GM18508 (cell line): ENCODE measurements around the gene DBH.

Experiments used
- ATAC-seq: cut with Tn5 transposase; IDR thresholded peaks from one replicate; pipeline ENCODE4 v1.9.1; 2021; ENCODE audit warnings: moderate number of reproducible peaks; ENCODE audit not compliant: insufficient read depth, unreplicated experiment

DBH gene

DNA sequence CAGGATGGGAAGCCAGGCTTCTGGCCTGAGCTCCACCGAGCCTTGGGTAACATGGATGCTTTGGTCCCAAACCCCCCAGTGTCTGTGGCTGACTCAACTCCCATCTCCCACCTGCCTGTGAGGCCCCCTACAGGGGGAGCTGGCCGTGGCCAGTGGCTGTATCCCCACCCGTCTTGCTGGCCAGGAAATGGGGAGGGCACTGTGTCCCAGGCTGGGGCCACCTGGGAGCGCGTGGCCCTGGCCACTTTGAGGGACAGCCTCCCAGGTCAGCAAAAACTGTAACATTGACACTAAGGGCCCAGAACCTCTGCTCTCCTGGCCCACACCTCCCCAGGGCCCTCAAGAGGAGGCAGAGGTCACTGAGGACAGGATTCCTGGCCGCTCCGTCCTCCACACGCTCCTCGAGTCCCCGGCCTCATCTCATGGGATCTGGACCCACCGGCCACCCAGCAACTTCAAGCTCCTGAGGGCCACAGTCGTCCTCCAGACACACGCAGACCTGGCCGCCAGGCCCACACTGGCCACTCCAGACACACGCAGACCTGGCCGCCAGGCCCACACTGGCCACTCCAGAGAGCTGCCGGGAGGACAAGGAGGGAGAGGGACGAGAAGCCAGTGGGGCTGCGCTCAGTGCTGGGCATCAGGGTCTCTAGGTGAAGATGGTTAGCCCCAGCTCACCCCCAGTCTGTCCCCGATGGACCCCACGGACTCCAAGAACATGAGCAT lies 44.2 kb downstream of the DBH start:
- ATAC-seq, result no peak

DNA sequence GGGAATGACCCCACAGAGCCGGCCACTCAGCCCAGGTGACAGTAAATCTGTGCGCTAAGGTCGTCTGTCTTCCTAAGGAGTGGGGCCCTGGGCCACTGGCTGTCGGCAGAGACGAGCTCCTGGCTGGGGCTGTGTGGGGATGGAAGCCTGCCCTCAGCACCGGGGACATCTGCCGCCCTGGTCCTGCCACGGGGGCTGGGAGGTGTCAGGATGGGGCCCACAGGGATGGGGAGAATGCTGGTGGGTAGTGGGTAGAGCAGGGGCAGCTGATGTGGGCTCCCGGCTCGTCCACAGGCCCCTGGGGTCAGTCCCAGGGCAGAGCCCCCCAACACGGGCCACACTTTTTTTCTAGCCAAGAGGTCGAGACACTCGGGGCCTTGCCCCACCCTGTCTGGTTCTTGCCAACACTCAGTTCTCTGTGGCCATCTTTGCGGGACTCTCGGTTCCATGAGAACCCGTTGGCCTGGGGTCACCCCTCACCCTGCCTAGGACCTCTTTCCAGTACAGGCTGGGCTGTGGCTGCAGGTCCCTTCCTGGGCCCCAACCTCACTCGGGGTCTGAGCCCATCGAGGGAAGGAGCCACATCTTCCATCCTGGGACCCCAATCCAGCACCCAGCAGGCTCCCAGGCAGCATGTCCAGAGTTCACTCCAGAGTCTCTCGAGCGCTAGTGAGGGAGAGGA lies 45.0 kb downstream of the DBH start:
- ATAC-seq, result no peak

DNA sequence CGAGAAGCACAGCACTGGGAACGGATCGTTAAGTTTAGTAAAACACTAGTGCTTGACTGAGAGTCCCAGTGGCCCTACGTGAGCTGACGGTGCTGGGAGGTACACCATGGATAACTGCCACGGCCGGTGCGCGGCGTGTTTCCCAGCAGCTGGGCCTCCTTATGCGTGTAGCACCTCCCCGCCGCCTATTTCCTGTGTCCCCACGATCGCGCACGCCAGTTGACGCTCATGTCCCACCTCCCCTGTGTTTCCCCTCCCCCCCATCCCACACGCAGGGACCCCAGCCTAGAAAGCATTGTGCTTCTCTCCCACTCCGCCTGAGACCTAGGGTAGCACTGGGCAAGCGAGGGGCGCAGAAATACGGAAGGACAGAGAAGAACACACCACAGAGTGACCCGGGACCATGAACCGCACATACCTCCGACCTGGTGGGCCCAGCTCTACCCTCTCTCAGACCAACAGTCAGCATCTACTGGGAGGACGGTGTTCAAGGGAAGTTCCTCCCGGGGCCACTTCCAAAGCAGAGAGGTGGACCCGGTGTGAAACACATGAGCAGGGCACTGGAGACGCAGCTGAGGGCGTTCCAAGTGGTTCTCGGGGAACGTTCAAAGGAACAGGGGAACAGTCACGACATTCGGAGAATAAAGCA lies 45.6 kb downstream of the DBH start:
- no peak for ATAC-seq

DNA sequence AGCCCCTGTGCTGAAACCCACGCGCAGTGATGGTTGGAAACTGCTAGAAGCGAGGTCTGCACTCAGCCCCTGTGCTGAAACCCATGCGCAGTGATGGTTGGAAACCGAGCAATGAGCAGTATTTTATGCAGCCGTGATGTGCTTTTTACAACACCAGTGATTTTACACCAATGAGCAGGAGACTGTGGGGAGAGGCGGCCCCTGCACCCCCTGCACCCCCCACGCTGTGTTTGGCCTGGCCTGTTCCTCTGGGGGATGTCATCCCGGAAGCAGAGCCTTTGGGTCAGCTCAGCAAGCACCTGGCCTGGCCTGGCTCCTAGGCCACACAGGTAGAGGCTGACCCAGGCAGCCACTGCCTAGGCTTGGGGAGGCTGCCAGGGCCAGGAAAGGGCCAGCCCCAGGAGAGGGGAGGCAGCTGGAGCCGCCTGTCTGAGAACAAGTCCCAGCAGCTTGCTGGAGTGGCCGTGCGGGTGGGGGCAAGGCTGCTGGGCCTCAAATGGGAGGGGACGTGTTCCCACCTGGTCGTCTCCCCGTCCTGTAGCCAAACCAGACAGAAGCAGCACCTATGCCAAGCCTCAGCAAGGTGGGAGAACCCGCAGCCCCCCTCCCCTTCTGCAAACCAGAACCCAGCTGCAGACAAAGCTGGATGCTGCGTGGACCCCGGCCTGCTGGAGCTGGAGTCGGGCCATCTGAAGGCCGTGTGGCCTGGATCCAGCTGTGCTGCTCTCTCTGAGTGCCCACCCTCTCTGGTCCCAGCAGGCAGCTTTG lies 46.8 kb downstream of the DBH start:
- ATAC-seq, result no peak

DNA sequence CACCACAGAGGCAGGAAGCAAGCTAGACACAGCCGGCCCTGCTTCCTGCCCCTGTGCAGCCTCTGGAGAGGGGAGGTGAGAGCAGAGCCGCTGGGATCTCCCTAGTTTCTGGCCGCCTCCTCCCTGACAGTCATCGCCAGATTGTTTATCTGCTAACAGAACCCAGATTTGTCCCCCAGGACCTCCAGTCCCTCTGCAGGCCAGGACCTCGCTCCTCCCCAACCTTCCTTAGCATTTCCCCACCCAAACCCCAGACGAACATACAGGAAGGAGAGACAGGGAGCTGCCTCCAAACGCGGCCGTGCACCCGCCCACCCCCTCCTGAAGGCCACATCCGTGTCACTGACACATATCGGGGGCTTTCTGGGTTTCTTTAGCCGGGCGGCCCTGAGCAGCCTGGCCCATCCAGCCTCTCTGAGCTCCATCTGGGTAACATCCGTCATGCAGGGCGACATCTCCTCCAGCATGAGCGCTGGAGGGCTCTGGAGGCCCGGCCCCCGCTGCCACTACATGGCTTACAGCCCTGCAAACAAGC lies 47.5 kb downstream of the DBH start:
- no peak for ATAC-seq

DNA sequence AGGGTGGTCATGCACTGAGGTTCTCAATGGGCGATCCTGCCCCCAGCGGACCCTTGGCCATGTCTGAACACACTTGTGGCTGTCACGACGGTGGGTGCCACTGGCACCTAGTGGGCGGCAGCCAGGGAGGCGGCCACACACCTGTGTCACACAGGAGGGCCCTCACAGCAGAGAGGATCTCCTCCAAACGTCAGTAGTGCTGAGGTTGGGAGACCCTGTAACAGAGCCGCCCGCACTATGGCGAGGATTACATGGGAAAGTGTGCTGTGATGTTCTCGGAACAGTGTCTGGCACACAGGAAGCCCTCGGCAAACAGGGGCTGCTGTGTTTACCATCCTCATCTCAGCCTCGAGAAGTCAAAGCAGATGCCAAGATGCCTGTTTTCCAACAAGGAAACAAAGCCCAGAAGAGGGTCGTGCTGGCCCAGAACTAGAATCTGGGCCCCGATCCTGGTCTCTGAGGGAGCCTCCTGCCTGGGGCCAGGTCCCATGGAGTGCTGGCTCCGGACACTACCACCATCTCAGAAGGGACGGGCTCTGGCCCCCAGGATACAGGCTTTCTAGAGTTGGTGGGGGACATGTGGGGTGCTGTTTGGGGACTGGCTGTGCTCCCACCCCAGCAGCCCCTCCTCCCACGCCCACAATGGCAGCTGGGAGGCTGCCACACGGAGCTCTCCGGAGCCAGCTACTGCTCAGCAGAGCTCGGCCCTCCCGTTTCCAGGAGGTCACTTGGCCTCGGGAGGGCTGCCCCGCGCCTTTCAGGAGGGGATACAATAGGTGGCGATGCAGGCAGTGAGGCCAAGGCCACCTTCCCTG lies 48.2 kb downstream of the DBH start:
- ATAC-seq, result no peak

DNA sequence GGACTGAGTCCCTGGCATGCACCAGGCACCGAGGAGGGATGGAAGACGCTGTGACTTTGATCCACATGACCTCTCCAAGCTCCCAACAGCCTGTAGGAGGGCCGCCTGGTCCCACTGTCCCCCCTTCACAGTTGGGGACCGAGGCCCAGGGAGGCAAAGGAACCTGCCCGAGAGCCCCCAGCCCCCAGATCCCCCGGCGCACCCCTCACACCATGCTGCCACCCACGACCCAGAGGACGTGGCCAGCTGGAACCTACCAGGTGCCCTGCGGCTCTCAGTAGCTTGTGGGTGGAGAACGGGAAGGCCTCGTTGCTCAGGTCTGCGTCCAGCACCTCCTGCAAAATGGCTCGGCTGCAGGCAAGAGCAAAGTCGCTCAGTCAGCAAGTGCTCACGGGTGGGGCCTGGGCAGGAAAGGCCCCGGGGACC lies 48.8 kb downstream of the DBH start:
- no peak for ATAC-seq

DNA sequence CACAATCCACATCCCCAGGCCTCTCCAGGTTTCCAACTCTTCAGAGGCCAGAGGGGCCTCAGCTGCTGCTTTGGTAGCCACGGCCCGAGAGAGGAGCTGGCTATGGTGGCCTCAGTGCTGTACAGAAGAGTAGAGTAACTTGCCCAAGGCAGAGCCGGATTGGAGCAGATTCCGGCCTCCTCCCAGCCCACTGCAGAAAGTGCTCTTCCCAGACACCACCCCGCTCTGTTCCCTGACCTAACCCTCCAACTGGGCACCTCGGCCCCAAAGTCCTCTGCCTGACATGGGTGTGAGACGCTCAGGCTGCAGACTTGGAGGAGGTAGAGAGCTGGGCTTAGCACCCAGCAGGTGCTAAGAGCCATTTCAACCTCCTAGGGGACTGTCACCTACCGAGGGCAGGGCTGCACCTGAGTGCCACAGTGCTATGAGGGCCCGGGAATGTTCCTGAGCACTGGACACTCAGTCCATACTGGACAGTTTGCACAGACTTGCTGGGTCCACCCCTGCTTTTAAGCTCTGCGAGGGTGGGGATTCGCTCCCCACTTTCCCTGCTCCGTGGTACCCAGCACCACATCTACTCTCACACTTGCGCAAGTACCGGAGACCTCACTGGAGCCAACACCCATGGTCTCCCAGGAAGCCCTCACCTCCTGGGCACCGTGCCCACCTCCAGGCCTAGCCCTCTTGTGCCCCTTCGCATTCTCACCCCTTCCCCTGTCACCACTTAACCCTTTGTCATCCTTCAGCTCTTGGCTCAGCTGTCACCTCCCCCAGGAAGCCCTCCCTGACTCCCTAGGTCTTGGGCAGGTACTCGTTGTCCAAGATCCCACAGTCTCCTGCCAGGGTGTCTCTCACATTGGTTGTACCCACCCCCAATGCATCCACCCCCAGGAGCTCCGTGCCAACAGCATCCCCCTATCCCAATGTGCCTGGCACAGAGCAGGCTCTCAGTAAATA lies 49.8 kb downstream of the DBH start:
- no peak for ATAC-seq

DNA sequence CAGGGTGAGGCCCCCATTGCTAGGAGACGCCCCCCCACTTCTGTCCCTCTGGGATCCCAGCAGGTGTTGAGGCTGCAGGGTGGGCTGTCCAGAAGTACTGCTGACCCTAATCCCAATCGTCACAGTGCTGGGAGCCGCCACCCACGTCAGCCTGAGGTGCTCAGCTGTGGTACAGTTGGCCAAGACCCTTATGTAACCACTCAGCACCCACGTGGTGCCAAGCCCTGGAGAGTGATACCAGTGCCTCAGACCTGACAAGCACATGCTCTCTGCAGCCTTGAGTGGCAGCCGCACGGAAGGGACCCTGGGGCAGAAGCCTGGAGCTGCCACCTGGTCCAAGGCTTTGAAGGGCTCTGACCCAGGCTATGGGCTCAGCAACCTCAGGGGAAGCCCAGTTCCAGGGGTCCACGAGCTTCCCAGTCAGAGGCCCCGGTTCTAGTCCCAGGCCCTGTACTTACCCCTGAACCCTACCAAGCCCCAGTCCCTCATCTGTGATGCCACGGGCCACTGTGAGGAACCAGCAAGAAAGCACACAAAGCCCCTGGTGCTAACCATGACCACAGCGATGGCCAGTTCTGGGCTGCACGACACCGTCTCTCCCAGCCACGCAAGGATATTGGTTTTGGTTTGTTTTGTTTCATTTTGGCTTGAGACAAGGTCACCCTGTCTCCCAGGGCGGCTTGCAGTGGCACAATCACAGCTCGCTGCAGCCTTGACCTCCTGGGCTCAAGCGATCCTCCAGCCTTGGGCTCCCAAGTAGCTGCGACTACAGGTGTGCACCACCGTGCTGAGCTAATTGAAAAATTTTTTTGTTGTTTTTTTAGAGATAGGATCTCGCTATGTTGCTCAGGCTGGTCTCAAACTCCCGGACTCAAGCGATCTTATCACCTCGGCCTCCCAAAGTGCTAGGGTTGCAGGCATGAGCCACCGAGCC lies 50.7 kb downstream of the DBH start:
- ATAC-seq, result no peak

DNA sequence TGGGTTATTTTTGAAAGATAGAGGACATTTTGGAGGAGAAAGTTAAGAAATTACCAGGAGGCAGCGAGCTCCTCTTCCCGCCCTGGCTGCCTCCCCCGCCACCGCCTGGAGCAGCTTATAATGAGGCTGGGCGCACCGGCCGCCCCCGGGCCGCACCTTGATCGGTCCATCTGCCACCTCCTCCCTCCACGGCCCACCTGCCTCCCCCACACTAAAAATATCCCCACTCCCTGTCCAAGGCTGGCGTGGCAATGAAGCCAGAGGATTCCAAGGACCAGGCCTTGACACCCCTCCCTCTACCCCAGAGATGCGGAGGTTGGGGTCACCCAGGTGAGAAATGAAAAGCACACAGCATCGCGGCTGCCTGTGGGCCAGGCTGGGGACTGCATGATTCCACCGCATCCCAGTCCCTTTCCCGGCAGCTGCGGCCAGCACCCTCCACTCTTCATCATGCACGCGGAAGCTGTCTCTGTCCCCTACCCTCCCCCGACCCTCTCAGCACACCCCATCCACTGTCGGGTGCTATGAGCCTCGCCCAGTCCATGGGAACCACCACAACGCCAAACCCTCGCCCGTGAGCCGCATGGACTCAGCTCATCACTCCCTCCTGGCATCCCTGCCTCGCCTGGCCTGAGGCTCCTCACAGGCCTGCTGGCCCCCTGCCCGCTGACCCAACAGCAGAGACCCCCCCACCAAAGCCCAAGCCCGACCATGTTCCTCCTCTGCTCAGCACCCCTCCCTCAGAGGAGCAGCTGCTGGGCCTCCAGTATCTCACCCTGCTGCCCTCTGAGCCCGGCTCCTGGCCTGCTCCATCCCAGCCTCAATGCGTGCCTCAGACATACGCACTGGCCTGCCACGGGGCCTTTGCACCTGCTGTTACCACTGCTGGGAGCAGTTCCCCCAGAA lies 51.9 kb downstream of the DBH start:
- ATAC-seq, result no peak

DNA sequence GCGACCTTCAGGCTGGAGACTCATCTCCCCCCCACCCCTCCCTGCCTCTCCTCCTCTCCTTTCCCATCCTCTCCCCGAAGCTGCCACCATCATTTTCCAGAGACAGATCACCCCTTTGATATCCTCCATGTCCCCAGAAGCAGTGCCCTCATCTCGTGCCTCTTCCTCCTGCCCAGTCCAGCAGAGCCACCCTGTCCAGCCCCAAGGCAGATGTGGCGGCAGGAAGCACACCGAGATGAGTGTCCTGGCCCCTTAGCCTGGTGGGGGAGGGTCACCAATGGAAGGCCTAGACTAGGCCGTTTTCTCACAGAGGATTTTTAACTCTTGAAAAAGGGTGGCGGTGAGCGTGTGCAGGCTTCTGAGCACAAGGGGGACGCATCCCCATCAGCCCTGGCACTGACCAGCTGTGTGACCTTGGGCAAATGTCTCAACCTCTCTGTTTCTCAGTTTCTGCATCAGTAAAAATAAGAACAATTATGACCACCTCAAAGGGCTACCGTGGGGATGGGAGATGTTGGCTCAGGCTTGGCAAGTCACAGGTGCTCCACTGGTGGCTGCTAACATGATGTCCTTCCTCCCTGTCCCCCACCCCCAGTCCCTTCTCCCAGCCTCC lies 53.1 kb downstream of the DBH start:
- no peak for ATAC-seq

DNA sequence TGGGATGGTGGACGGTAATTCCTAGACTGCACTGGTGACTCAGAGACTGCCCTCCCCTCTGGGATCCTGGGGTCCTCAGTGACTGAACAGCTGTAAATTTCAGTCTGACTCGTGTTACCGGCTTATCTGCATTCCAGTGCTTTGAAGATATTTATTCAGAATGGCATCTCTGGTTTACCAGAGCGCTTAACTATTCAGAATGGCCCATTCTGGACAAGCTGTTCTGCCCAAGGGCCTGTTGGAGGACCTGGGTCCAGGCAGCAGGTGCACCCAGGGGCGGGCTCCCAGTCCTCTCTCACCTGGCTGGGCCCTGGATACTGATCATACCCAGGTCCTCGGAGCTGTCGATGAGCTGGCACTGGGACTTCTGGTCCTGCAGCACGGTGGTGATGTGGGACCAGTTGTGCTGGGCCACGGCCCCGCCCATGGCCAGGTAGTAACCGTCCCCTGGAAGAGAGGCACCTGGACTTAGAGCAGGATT lies 54.0 kb downstream of the DBH start:
- no peak for ATAC-seq

DNA sequence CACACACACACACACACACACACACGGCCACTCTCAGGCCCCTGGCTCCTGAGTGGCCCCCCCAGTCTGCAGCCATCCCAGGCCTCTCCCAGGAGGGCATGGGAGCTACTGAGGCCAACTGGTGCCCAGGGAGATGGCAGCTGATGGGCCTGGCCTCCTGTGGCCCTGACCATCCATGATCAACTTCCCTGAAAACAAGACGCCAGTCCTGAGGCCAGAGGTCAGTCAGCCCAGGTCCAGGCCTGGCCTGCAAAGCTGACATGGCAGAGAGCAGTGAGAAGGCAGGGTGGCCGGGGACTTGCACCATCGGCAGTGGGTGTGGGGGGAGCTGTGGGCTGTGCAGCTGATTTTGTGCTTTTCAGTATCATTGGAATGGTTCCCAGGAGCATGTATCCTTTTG lies 55.0 kb downstream of the DBH start:
- ATAC-seq, result no peak

DNA sequence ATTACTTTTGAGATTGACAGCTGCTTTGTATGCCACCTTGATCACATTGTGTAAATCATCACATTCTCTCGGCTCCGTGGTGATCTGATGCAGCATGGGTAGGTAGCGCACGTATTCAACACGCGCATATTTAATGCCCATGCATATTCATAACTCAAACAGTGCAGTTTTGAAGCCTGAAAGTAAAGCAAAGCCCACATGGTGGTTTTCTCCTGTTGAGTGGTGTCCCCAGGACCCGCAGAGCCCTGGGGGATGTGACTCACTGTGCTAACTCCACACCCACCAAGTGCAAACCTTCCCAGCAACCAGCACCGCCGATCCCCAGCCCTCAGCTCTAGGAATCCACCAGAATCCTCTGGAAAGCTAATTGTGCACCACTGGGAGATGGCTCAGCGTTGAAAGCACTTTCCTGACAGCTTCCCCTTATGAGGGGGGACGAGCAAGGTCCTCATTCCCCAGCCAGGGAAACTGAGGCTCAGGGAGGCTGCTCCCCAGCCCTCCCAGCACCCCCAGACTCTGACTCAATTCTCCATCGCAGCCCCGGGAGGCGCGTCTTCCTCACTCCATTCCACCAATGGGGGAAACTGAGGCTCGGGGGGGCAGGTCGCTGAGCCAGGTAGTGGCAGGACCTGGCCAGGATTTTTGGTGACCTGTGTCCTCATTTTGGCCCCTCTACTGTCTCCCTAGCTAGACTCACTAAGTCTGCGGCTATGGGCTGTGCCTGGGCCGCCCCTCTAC lies 55.6 kb downstream of the DBH start:
- no peak for ATAC-seq

DNA sequence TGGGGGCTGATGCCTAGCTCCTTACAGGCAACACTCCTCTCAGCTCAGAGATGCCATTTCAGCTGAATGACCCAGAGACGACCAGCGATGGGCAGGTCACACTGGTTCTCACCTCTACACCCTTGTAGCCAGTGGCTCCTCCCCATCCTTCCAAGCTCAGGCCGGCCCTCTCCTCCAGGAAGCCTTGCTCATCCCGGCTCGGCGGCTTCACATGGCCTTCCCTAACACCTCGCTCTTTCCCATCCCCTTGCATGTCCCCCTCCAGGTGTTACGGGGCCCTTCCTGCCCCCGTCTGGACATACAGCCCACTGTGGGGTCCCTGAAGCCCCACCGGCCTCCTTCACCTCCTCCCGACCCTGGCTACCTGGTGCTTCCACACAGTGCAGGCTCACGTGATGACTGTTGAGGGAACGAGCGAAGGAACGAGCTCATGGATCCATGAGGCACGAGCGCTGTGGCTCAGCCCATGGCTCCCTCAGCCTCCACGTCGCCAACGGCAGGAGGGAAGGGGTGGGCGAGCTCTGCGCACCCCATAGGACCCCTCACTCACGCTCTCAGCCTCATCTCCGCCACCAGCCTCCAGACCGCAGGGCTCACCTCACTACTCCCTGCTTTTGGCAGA lies 56.3 kb downstream of the DBH start:
- no peak for ATAC-seq
